IMR-90 (cell line): ENCODE results near the gene PRKN. TPM values are rescaled to one million over a fixed set of nuclear protein-coding genes. Genes with fewer than 3 reads are reported as not detected.

Experiments used
- ATAC-seq: fragments of 200-7000 bp; cut with Tn5 transposase; 2 replicates; pipeline ENCODE4 v1.9.1; 2020; ENCODE audit warnings: low read depth, mild to moderate bottlenecking, moderate library complexity
- BruUV-seq: library from RNA; stranded (reverse); fragments of 400-500 nt; replicated peaks from 2 replicates; lab custom pipeline; 2021; lab: Mats Ljungman, UMichigan
- CTCF ChIA-PET: fragments of 300-600 bp; formaldehyde crosslinking; extraction: SDS; loops from one replicate; lab custom pipeline; 2021; ENCODE audit warnings: antibody characterized with exemption; lab: Yijun Ruan, JAX
- POLR2A ChIA-PET: fragments of 300-600 bp; sonication (Branson Sonifier 250); formaldehyde crosslinking; loops from one replicate; lab custom pipeline; 2022; ENCODE audit warnings: antibody characterized with exemption; ENCODE audit not compliant: unreplicated experiment; lab: Charles Lee
- DNase-seq: peaks from one replicate; pipeline ENCODE4 v3.0.0; 2013
- H2AFZ ChIP-seq: replicated peaks from 2 replicates; pipeline ENCODE3; 2013; ENCODE audit warnings: low read length, mild to moderate bottlenecking; ENCODE audit not compliant: poor library complexity
- H2AK5ac ChIP-seq: 2 replicates; pipeline ENCODE4 v1.6.1; 2013; ENCODE audit warnings: low read depth, low read length, inconsistent platforms
- H2AK9ac ChIP-seq: replicated peaks from 2 replicates; pipeline ENCODE3; 2013; ENCODE audit warnings: mild to moderate bottlenecking, low read depth, low read length, moderate library complexity; ENCODE audit not compliant: poor library complexity
- H2BK120ac ChIP-seq: 2 replicates; pipeline ENCODE4 v1.6.1; 2013; ENCODE audit warnings: low read depth, low read length, inconsistent platforms
- H2BK15ac ChIP-seq: 3 replicates; pipeline ENCODE4 v1.6.1; 2013; ENCODE audit warnings: low read depth, low read length, inconsistent platforms
- H2BK20ac ChIP-seq: 2 replicates; pipeline ENCODE4 v1.6.1; 2013; ENCODE audit warnings: low read depth, mild to moderate bottlenecking, inconsistent platforms, low read length, moderate library complexity
- H2BK5ac ChIP-seq: 2 replicates; pipeline ENCODE4 v1.6.1; 2013; ENCODE audit warnings: mild to moderate bottlenecking, low read depth, low read length, inconsistent platforms; ENCODE audit not compliant: poor library complexity, severe bottlenecking
- H3K14ac ChIP-seq: replicated peaks from 2 replicates; pipeline ENCODE4 v1.6.1; 2013; ENCODE audit warnings: low read depth, low read length, inconsistent platforms
- H3K18ac ChIP-seq: 2 replicates; pipeline ENCODE4 v1.6.1; 2013; ENCODE audit warnings: low read depth, low read length, control low read depth
- H3K23ac ChIP-seq: 2 replicates; pipeline ENCODE4 v1.6.1; 2013; ENCODE audit warnings: low read depth, low read length, inconsistent platforms
- H3K27ac ChIP-seq: 2 replicates; pipeline ENCODE4 v1.5.1; 2013; ENCODE audit warnings: mild to moderate bottlenecking, control low read depth, low read length; ENCODE audit not compliant: insufficient read depth
- H3K27me3 ChIP-seq: 2 replicates; pipeline ENCODE4 v1.6.1; 2013; ENCODE audit warnings: low read length; ENCODE audit not compliant: control insufficient read depth, insufficient read depth
- H3K36me3 ChIP-seq: 2 replicates; pipeline ENCODE4 v1.6.1; 2013; ENCODE audit warnings: low read length, mixed read lengths; ENCODE audit not compliant: control insufficient read depth, insufficient read depth
- H3K4ac ChIP-seq: 2 replicates; pipeline ENCODE4 v1.6.1; 2013; ENCODE audit warnings: low read depth, low read length, inconsistent platforms
- H3K4me1 ChIP-seq: 2 replicates; pipeline ENCODE4 v1.6.1; 2013; ENCODE audit warnings: low read length, mixed read lengths; ENCODE audit not compliant: control insufficient read depth, insufficient read depth
- H3K4me2 ChIP-seq: 2 replicates; pipeline ENCODE4 v1.6.1; 2013; ENCODE audit warnings: low read depth, mild to moderate bottlenecking, control low read depth, low read length, moderate library complexity
- H3K4me3 ChIP-seq: 2 replicates; pipeline ENCODE4 v1.5.1; 2013; ENCODE audit warnings: low read depth, mild to moderate bottlenecking, control low read depth, low read length, moderate library complexity; ENCODE audit not compliant: insufficient read depth
- H3K56ac ChIP-seq: 2 replicates; pipeline ENCODE4 v1.6.1; 2013; ENCODE audit warnings: low read length, inconsistent platforms; ENCODE audit not compliant: insufficient read depth; ENCODE audit errors: extremely low read depth
- H3K79me1 ChIP-seq, 2 experiments: 2 replicates each; pipeline ENCODE4 v1.6.1; 2013; ENCODE audit warnings: low read length in 2 of 2, inconsistent platforms in 1 of 2, low read depth in 1 of 2
- H3K9ac ChIP-seq: 2 replicates; pipeline ENCODE4 v1.6.1; 2013; ENCODE audit warnings: low read depth, low read length, control low read depth
- H3K9me1 ChIP-seq: 2 replicates; pipeline ENCODE4 v1.6.1; 2013; ENCODE audit warnings: low read length, inconsistent platforms; ENCODE audit not compliant: insufficient read depth
- H3K9me3 ChIP-seq: 2 replicates; pipeline ENCODE4 v1.6.1; 2013; ENCODE audit warnings: low read length; ENCODE audit not compliant: control insufficient read depth, insufficient read depth
- H4K20me1 ChIP-seq: 2 replicates; pipeline ENCODE4 v1.6.1; 2013; ENCODE audit warnings: low read length, inconsistent platforms; ENCODE audit not compliant: insufficient read depth
- H4K5ac ChIP-seq: 2 replicates; pipeline ENCODE4 v1.6.1; 2013; ENCODE audit warnings: mild to moderate bottlenecking, low read depth, low read length, control low read depth
- H4K8ac ChIP-seq, 2 experiments: 2 replicates each; pipeline ENCODE4 v1.6.1; 2013; ENCODE audit warnings: low read depth in 2 of 2, low read length in 2 of 2, control low read depth in 1 of 2, inconsistent platforms in 1 of 2
- H4K91ac ChIP-seq: 2 replicates; pipeline ENCODE4 v1.6.1; 2013; ENCODE audit warnings: low read depth, low read length, inconsistent platforms; ENCODE audit not compliant: insufficient read depth
- MAFK ChIP-seq: IDR thresholded peaks from 2 replicates; pipeline ENCODE4 v1.6.1; 2012; ENCODE audit warnings: low read depth, low read length, improper control_type of control experiment
- MXI1 ChIP-seq: IDR thresholded peaks from 2 replicates; pipeline ENCODE4 v1.6.1; 2012; ENCODE audit warnings: low read depth, mild to moderate bottlenecking, low read length, moderate library complexity, borderline replicate concordance
- NFE2L2 ChIP-seq: fragments of 150-350 bp; IDR thresholded peaks from 2 replicates; pipeline ENCODE4 v1.6.1; 2016; ENCODE audit warnings: low read depth, mild to moderate bottlenecking, low read length
- SMC3 ChIP-seq: fragments of 150-350 bp; IDR thresholded peaks from 2 replicates; pipeline ENCODE4 v1.6.1; 2016; ENCODE audit warnings: low read depth, mild to moderate bottlenecking, antibody characterized with exemption, low read length, moderate library complexity
- WGBS, 2 experiments: methylation state at CpG; one replicate each; pipeline versions ENCODE4 v1.1.5 to v1.1.7; 2013; ENCODE audit warnings: missing lambda C conversion rate in 2 of 2; ENCODE audit not compliant: insufficient read length in 1 of 2; ENCODE audit errors: extremely low coverage in 2 of 2; 5-methylcytosine and 5-hydroxymethylcytosine counted together
- dilution Hi-C: fragments of 300-500 bp; cut with HindIII; formaldehyde crosslinking; loops from one replicate; pipeline ENCODE4 v1.14.3; 2018; ENCODE audit warnings: low sequenced_read_pairs; ENCODE audit not compliant: unreplicated experiment
- in situ Hi-C: fragments of 300-500 bp; cut with MboI; formaldehyde crosslinking; loops from 3 replicates; pipeline ENCODE4 v1.14.3; 2019; ENCODE audit warnings: low sequenced_read_pairs, inconsistent platforms, mixed read lengths
- intact Hi-C: fragments of 100-400 bp; cut with micrococcal nuclease; formaldehyde crosslinking; loops from 2 replicates; pipeline ENCODE4 v1.10.0; 2022
- polyA plus RNA-seq, 3 experiments: library from polyadenylated mRNA; depleted of rRNA; stranded (reverse); fragments of >200 nt; gene quantifications; 2 replicates each; pipeline ENCODE4 v1.2.3, GENCODE V29; 2012; ENCODE audit warnings: low replicate concordance in 1 of 3
- total RNA-seq: library from RNA; depleted of rRNA; stranded (reverse); fragments of >200 nt; gene quantifications from 2 replicates; pipeline ENCODE4 v1.2.3, GENCODE V29; 2012
- TF ChIP-seq, protein P1 (sequence below): conservative IDR thresholded peaks from 2 replicates; pipeline ENCODE4 v1.5.1; 2012; ENCODE audit warnings: mild to moderate bottlenecking, low read depth, low read length, improper control_type of control experiment

PRKN gene
- total and polyA plus RNA-seq, 2 of the 4 experiments (the other 2 are of a cell fraction), result 0.15 to 0.18 TPM

DNA sequence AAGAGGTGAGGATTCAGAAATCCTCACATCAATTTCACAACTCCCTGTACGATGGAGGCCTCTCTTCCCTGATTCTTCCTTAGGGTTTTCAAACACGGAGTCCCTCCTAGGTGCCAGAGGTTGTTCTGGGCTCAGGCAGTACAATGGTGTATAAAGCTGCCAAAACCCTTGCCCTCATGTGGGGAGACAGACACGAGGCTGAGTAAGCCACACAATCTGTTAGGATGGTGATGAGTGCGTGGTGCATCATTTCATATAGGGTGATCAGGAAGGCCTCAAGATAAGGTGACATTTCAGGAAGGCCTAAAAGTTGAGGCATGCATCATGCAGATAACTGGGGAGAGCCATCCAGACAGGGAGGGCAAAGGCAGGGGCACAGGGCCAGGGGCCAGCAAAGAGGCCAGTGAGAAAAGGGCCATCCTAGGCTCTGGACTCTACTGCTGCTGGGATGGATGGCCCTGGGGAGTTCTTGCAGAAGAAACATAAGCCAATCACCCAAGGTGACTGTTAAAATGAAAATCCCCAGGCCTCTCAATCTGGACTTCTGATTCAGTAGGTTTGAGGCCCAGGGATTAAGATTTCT lies 186.5 kb downstream of the PRKN start:
- DNase-seq (no peak), ATAC-seq (no peak)
- Histone ChIP-seq H2AK9ac (no peak overlapping the region), H2AK5ac (no peak overlapping the region), H3K9me1 (no peaks in the 10 kb centered on the region), H4K8ac (no peak overlapping the region), H3K36me3 (no peaks in the 10 kb centered on the region), H3K4ac (no peak overlapping the region), H3K14ac (no peak overlapping the region), H4K20me1 (no peaks in the 10 kb centered on the region), H3K18ac (no peak overlapping the region), H3K79me1 (no peaks in the 10 kb centered on the region), H3K9ac (no peak overlapping the region), H4K91ac (no peak overlapping the region), H2BK15ac (no peak overlapping the region), H3K23ac (no peak overlapping the region), H2AFZ (no peak overlapping the region), H3K56ac (no peak overlapping the region), H3K4me2 (no peak overlapping the region), H3K27me3 (no peaks in the 10 kb centered on the region), H2BK120ac (no peak overlapping the region), H3K9me3 (peaks cover 17% of the 10 kb centered on the region; the same call in 1 of the 2 replicates), H3K4me1 (no peaks in the 10 kb centered on the region), H3K27ac (no peak overlapping the region), H2BK5ac (no peak overlapping the region), H2BK20ac (no peak overlapping the region), H4K5ac (no peak overlapping the region), H3K4me3 (no peak overlapping the region)
- WGBS, 2 experiments, result no CpG with 5 or more reads among the region's 4 CpGs
- CTCF ChIA-PET, result no interaction called here
- TF ChIP-seq MAFK (no peak), MXI1 (no peak), SMC3 (no peak), NFE2L2 (no peak)
- TF ChIP-seq, protein P1, sequence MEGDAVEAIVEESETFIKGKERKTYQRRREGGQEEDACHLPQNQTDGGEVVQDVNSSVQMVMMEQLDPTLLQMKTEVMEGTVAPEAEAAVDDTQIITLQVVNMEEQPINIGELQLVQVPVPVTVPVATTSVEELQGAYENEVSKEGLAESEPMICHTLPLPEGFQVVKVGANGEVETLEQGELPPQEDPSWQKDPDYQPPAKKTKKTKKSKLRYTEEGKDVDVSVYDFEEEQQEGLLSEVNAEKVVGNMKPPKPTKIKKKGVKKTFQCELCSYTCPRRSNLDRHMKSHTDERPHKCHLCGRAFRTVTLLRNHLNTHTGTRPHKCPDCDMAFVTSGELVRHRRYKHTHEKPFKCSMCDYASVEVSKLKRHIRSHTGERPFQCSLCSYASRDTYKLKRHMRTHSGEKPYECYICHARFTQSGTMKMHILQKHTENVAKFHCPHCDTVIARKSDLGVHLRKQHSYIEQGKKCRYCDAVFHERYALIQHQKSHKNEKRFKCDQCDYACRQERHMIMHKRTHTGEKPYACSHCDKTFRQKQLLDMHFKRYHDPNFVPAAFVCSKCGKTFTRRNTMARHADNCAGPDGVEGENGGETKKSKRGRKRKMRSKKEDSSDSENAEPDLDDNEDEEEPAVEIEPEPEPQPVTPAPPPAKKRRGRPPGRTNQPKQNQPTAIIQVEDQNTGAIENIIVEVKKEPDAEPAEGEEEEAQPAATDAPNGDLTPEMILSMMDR, result no peak
- intact Hi-C loops (no loop called here), dilution Hi-C loops (no loop called here), in situ Hi-C loops (no loop called here)
- POLR2A ChIA-PET, result no interaction called here
- BruUV-seq, result no TSS peak
